ENCODE measurements around the gene FRMPD4. TPM values are rescaled to one million over a fixed set of nuclear protein-coding genes. Genes with fewer than 3 reads are reported as not detected.

Gene FRMPD4
- total and polyA plus RNA-seq, 2 of the 13 experiments (the other 11 are each of a cell fraction or from before 2014, with no cell fraction given) = not detected

GRCh38 chrX:12580548-12580947, 442.3 kb downstream of the FRMPD4 start:
- Histone ChIP-seq H3K27me3 (ENCODE audit: control insufficient read depth in 1 of 2, insufficient read depth in 2 of 2, low read length in 2 of 2) (no peaks in the 10 kb centered on the region), H3K9me3 (ENCODE audit: low read length) (no peaks in the 10 kb centered on the region), H3K4me1 (ENCODE audit: insufficient read depth, low read length) (no peaks in the 10 kb centered on the region), H3K36me3 (replicated peaks in 1 of 2; ENCODE audit: control insufficient read depth in 1 of 2, insufficient read depth in 2 of 2, low read length in 2 of 2) (no peaks in the 10 kb centered on the region), H3K27ac (ENCODE audit: extremely low read length, insufficient read depth, low read length) (no peak overlapping the region), H3K9ac (ENCODE audit: insufficient read depth, low read depth, low read length) (no peak overlapping the region), H3K4me3 (replicated peaks in 1 of 3; ENCODE audit: insufficient read depth in 1 of 3, low read depth in 2 of 3, low read length in 3 of 3) (no peak overlapping the region), H4K20me1 (ENCODE audit: insufficient read depth, low read length) (no peaks in the 10 kb centered on the region), H3K79me2 (ENCODE audit: insufficient read depth, low read length) (no peaks in the 10 kb centered on the region), H2AFZ (ENCODE audit: low read length) (no peak overlapping the region), H3K4me2 (ENCODE audit: low read depth, low read length) (no peak overlapping the region)
- POLR2A ChIA-PET = no interaction called here
- in situ Hi-C loops (cut with HindIII; ENCODE audit: extremely low pct_ligation_motif_present, low pct_unique_long_range_greater_than_20kb) = no loop called here
- WGBS (ENCODE audit: low lambda C conversion rate) = 2% methylated on average over 3 of the region's 3 CpGs
- CTCF ChIA-PET (ENCODE audit: low intra/inter-chr PET ratio, low total read pairs) = no interaction called here
- FAIRE-seq (no peak), ATAC-seq (no peak), DNase-seq (ENCODE audit: low spot score) (peak; percentile 0)
- TF ChIP-seq ZNF737 (CRISPR knock-in tag; IDR thresholded peaks at IDR 0.05; ENCODE audit: borderline replicate concordance) (no peak), NFKB2 (CRISPR knock-in tag; IDR thresholded peaks at IDR 0.05; ENCODE audit: borderline replicate concordance) (no peak)
- BruUV-seq (replicated peaks) = no TSS peak
- intact Hi-C loops (cut with micrococcal nuclease; ENCODE audit: unreplicated experiment) = no loop called here

DNA sequence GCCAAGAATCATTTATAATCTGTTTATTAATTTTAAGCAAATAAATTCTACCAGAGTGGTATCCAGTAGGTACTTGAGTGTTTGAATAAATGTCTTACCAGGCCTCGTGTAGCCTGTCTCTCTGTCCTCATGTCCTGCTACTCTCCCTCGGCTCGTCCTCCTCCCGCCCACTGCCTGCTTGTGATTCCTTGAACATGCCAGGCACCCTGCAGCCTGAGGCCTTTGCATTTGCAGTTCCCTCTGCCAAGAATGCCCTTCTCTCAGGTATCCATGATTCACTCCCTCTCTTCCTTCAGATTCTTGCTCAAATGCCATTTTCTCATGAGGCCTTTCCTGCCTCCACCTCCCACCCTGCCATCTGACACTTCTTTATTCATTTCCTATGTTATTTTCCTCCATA, 443.3 kb downstream of the FRMPD4 start:
- POLR2A ChIA-PET = no interaction called here
- no peak for FAIRE-seq
- CTCF ChIA-PET (ENCODE audit: low intra/inter-chr PET ratio, low total read pairs) = no interaction called here
- Histone ChIP-seq H3K4me1 (ENCODE audit: insufficient read depth, low read length) (no peaks in the 10 kb centered on the region), H2AFZ (ENCODE audit: low read length) (no peak overlapping the region), H3K4me3 (replicated peaks in 1 of 3; ENCODE audit: insufficient read depth in 1 of 3, low read depth in 2 of 3, low read length in 3 of 3) (no peak overlapping the region), H3K27ac (ENCODE audit: extremely low read length, insufficient read depth, low read length) (no peak overlapping the region), H3K79me2 (ENCODE audit: insufficient read depth, low read length) (no peaks in the 10 kb centered on the region), H3K27me3 (ENCODE audit: control insufficient read depth in 1 of 2, insufficient read depth in 2 of 2, low read length in 2 of 2) (no peaks in the 10 kb centered on the region), H4K20me1 (ENCODE audit: insufficient read depth, low read length) (no peaks in the 10 kb centered on the region), H3K9me3 (ENCODE audit: low read length) (no peaks in the 10 kb centered on the region), H3K4me2 (ENCODE audit: low read depth, low read length) (no peak overlapping the region), H3K36me3 (replicated peaks in 1 of 2; ENCODE audit: control insufficient read depth in 1 of 2, insufficient read depth in 2 of 2, low read length in 2 of 2) (no peaks in the 10 kb centered on the region), H3K9ac (ENCODE audit: insufficient read depth, low read depth, low read length) (no peak overlapping the region)
- intact Hi-C loops (cut with micrococcal nuclease; ENCODE audit: unreplicated experiment) = no loop called here
- no peak for DNase-seq (ENCODE audit: low spot score)
- WGBS (ENCODE audit: low lambda C conversion rate) = no CpG with 5 or more reads among the region's 4 CpGs
- BruUV-seq (replicated peaks) = no TSS peak
- no peak for ATAC-seq
- in situ Hi-C loops (cut with HindIII; ENCODE audit: extremely low pct_ligation_motif_present, low pct_unique_long_range_greater_than_20kb) = no loop called here
- TF ChIP-seq ZNF367 (CRISPR knock-in tag; IDR thresholded peaks at IDR 0.05; ENCODE audit: borderline replicate concordance) (no peak), ZNF24 (IDR thresholded peaks at IDR 0.05) (no peak), RFXAP (CRISPR knock-in tag; IDR thresholded peaks at IDR 0.05; ENCODE audit: borderline replicate concordance) (no peak), RXRB (CRISPR knock-in tag; IDR thresholded peaks at IDR 0.05; ENCODE audit: borderline replicate concordance) (no peak), ZNF256 (CRISPR knock-in tag; conservative IDR thresholded peaks at IDR 0.05) (no peak), EEA1 (CRISPR knock-in tag; IDR thresholded peaks at IDR 0.05; ENCODE audit: borderline replicate concordance) (no peak), ZNF784 (CRISPR knock-in tag; IDR thresholded peaks at IDR 0.05; ENCODE audit: borderline replicate concordance) (no peak), ZNF782 (CRISPR knock-in tag; IDR thresholded peaks at IDR 0.05; ENCODE audit: borderline replicate concordance) (no peak), YEATS4 (CRISPR knock-in tag; IDR thresholded peaks at IDR 0.05; ENCODE audit: borderline replicate concordance) (no peak), ZNF724P (CRISPR knock-in tag; IDR thresholded peaks at IDR 0.05; ENCODE audit: borderline replicate concordance) (no peak), GPBP1L1 (CRISPR knock-in tag; IDR thresholded peaks at IDR 0.05) (no peak), SMARCE1 (IDR thresholded peaks at IDR 0.05; ENCODE audit: borderline replicate concordance) (no peak), ZNF703 (CRISPR knock-in tag; IDR thresholded peaks at IDR 0.05; ENCODE audit: borderline replicate concordance) (no peak), SP1 (IDR thresholded peaks at IDR 0.05) (no peak), SP1 (CRISPR knock-in tag; IDR thresholded peaks at IDR 0.05) (no peak)
- TF ChIP-seq, protein P1, sequence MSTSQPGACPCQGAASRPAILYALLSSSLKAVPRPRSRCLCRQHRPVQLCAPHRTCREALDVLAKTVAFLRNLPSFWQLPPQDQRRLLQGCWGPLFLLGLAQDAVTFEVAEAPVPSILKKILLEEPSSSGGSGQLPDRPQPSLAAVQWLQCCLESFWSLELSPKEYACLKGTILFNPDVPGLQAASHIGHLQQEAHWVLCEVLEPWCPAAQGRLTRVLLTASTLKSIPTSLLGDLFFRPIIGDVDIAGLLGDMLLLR (CRISPR knock-in tag; IDR thresholded peaks at IDR 0.05) = no peak

Data from HepG2 (cell line).